Lower leg skin (tissue), 3 donors: ENCODE measurements around the gene FAM47E.

Source experiments
- POLR2A ChIP-seq, 2 donors: fragments of 450-650 bp; IDR thresholded peaks; one replicate each; pipeline ENCODE4 v1.6.1; 2016 to 2017; ENCODE audit warnings: antibody characterized with exemption in 2 of 2, mild to moderate bottlenecking in 1 of 2, moderate library complexity in 1 of 2
- TF ChIP-seq, protein P1 (sequence below), 3 donors: fragments of 450-650 bp; IDR thresholded peaks; one replicate each; pipeline ENCODE4 v1.5.1; 2016; ENCODE audit warnings: antibody characterized with exemption in 3 of 3, mild to moderate bottlenecking in 3 of 3, moderate library complexity in 2 of 3

DNA sequence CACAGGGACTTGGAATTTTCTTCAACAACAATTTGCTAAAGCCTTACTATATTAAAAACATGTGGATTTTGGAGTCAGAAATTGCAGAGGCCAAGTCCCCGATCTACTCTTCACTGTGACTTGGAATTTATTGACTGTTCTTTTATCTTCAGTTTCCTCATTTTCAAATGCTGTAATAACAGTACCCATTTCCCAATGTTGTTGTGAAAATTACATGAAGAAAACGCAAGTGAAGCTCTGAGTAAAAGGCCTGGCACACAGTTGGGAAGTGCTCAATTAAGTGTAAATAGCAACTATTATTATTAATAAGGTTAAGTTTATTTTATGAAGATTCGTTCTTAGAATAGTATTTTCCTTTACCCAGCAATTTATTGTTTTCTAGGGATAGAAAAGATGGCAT is 70.7 kb downstream of the FAM47E start:
- TF ChIP-seq, protein P1, sequence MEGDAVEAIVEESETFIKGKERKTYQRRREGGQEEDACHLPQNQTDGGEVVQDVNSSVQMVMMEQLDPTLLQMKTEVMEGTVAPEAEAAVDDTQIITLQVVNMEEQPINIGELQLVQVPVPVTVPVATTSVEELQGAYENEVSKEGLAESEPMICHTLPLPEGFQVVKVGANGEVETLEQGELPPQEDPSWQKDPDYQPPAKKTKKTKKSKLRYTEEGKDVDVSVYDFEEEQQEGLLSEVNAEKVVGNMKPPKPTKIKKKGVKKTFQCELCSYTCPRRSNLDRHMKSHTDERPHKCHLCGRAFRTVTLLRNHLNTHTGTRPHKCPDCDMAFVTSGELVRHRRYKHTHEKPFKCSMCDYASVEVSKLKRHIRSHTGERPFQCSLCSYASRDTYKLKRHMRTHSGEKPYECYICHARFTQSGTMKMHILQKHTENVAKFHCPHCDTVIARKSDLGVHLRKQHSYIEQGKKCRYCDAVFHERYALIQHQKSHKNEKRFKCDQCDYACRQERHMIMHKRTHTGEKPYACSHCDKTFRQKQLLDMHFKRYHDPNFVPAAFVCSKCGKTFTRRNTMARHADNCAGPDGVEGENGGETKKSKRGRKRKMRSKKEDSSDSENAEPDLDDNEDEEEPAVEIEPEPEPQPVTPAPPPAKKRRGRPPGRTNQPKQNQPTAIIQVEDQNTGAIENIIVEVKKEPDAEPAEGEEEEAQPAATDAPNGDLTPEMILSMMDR (IDR thresholded peaks at IDR 0.05): no peak
- no peak for TF ChIP-seq POLR2A (IDR thresholded peaks at IDR 0.05)
